K562 (cell line): ENCODE data around the gene CRTAP. TPM values are rescaled to one million over a fixed set of nuclear protein-coding genes. Genes with fewer than 3 reads are reported as not detected.

Source experiments
- ATAC-seq: fragments of 200-7000 bp; cut with Tn5 transposase; 3 replicates; pipeline ENCODE4 v1.9.1; 2020; ENCODE audit warnings: moderate library complexity
- BruUV-seq: library from RNA; stranded (reverse); fragments of 400-500 nt; replicated peaks from 2 replicates; lab custom pipeline; 2021; lab: Mats Ljungman, UMichigan
- CTCF ChIA-PET: fragments of 300-600 bp; formaldehyde crosslinking; extraction: SDS; loops from one replicate; lab custom pipeline; 2021; ENCODE audit warnings: low intra/inter-chr PET ratio; lab: Yijun Ruan, JAX
- POLR2A ChIA-PET: fragments of 300-600, 350-650 bp; sonication (Branson Sonifier 250); formaldehyde crosslinking; extraction: SDS; loops from one replicate; lab custom pipeline; 2021; ENCODE audit warnings: antibody characterized with exemption, inconsistent platforms; lab: Yijun Ruan, JAX
- DNase-seq, 4 experiments: peaks; one replicate each; pipeline versions ENCODE4 v3.0.0 to v3.0.0-alpha.2; 2011 to 2018; ENCODE audit warnings: low spot score in 3 of 4, mixed read lengths in 3 of 4; ENCODE audit errors: extremely low read depth in 1 of 4
- FAIRE-seq: peaks from 2 replicates; lab custom pipeline; 2011; peaks lifted over from hg19 to GRCh38; lab: Jason Lieb, UNC
- H2AFZ ChIP-seq: 2 replicates; pipeline ENCODE4 v1.6.0; 2011; ENCODE audit warnings: low read depth, low read length, control low read depth, inconsistent platforms
- H3K27ac ChIP-seq: fragments of 200-600 bp; 3 replicates; pipeline ENCODE4 v1.8.0; 2011; ENCODE audit warnings: low read depth, mild to moderate bottlenecking, control low read depth, inconsistent platforms, low read length, moderate library complexity, mixed read lengths; ENCODE audit errors: extremely low read depth
- H3K27me3 ChIP-seq, 2 experiments: fragments of 300-600 bp in 1 of 2; 2 replicates in 1 of 2; 3 replicates in 1 of 2; pipeline versions ENCODE4 v1.6.0 to v1.8.0; 2011; ENCODE audit warnings: inconsistent platforms in 2 of 2, low read length in 2 of 2, mild to moderate bottlenecking in 1 of 2, mixed read lengths in 1 of 2, moderate library complexity in 1 of 2; ENCODE audit not compliant: control insufficient read depth in 2 of 2, insufficient read depth in 2 of 2
- H3K36me3 ChIP-seq: fragments of 300-600 bp; 3 replicates; pipeline ENCODE4 v1.8.0; 2011; ENCODE audit warnings: mild to moderate bottlenecking, low read length, inconsistent platforms; ENCODE audit not compliant: control insufficient read depth, insufficient read depth
- H3K4me1 ChIP-seq, 2 experiments: fragments of 200-600 bp in 1 of 2; replicated peaks in 1 of 2; 2 replicates in 1 of 2; 3 replicates in 1 of 2; pipeline versions ENCODE4 v1.5.1 to v1.8.0; 2011; ENCODE audit warnings: inconsistent platforms in 2 of 2, low read length in 2 of 2, mild to moderate bottlenecking in 1 of 2, mixed read lengths in 1 of 2, moderate library complexity in 1 of 2; ENCODE audit not compliant: control insufficient read depth in 2 of 2, insufficient read depth in 2 of 2
- H3K4me2 ChIP-seq: 2 replicates; pipeline ENCODE4 v1.6.1; 2011; ENCODE audit warnings: low read length, control low read depth, inconsistent platforms, mixed read lengths; ENCODE audit not compliant: insufficient read depth
- H3K4me3 ChIP-seq: fragments of 200-600 bp; sonication (generic), shearing (Covaris generic); 2 replicates; pipeline ENCODE4 v1.5.1; 2016; ENCODE audit warnings: control low read depth, inconsistent platforms
- H3K79me2 ChIP-seq: fragments of 200-600 bp; 3 replicates; pipeline ENCODE4 v1.8.0; 2011; ENCODE audit warnings: low read length, inconsistent platforms; ENCODE audit not compliant: control insufficient read depth, insufficient read depth
- H3K9ac ChIP-seq, 2 experiments: 2 replicates each; pipeline versions ENCODE4 v1.6.0 to v1.6.1; 2011; ENCODE audit warnings: low read depth in 2 of 2, low read length in 2 of 2, control low read depth in 1 of 2, inconsistent platforms in 1 of 2, mild to moderate bottlenecking in 1 of 2, mixed read lengths in 1 of 2; ENCODE audit not compliant: insufficient read depth in 1 of 2
- H3K9me1 ChIP-seq: one replicate; pipeline ENCODE4 v1.6.0; 2011; ENCODE audit warnings: inconsistent platforms, mild to moderate bottlenecking, low read length, moderate library complexity; ENCODE audit not compliant: control insufficient read depth, insufficient read depth
- H3K9me3 ChIP-seq: replicated peaks from 2 replicates; pipeline ENCODE4 v1.5.1; 2011; ENCODE audit warnings: low read depth, low read length, inconsistent platforms; ENCODE audit not compliant: control insufficient read depth, insufficient read depth
- H4K20me1 ChIP-seq: replicated peaks from 2 replicates; pipeline ENCODE4 v1.6.1; 2011; ENCODE audit warnings: low read length, inconsistent platforms, mixed read lengths; ENCODE audit not compliant: control insufficient read depth, insufficient read depth
- WGBS: fragments of 100-300 bp; shearing (Covaris generic); methylation state at CpG from one replicate; pipeline ENCODE4 v1.1.6; 2016; ENCODE audit warnings: low coverage, mixed read lengths; ENCODE audit not compliant: insufficient coverage; ENCODE audit errors: missing lambda C conversion rate; 5-methylcytosine and 5-hydroxymethylcytosine counted together
- in situ Hi-C: fragments of 300-500 bp; cut with MboI; formaldehyde crosslinking; loops from 4 replicates; pipeline ENCODE4 v1.15.0; 2018; ENCODE audit warnings: inconsistent platforms, mixed read lengths
- intact Hi-C: fragments of 100-400 bp; cut with micrococcal nuclease; formaldehyde crosslinking; loops from 2 replicates; pipeline ENCODE4 v1.14.2; 2022
- polyA plus RNA-seq, 8 experiments: library from polyadenylated mRNA; depleted of rRNA in 4 of 8; stranded (reverse) in 5 of 8; unstranded in 3 of 8; fragments of >200 nt; fragmentation: Nextera tagmentation in 2 of 8; fragmentation: Illumina TruSeq in 1 of 8; extraction: Ambion mirVana in 2 of 8; extraction: Trizol in 1 of 8; gene quantifications; 2 replicates each; pipeline versions ENCODE4 v1.2.1 to v1.2.3, GENCODE V29; 2011 to 2014; ENCODE audit warnings: inconsistent platforms in 1 of 8, missing spikeins in 1 of 8
- total RNA-seq, 7 experiments: library from RNA; depleted of rRNA in 6 of 7; stranded (reverse); fragments of >200 nt in 6 of 7; fragmentation: Illumina TruSeq in 2 of 7; extraction: Trizol in 2 of 7; gene quantifications; 2 replicates each; pipeline versions ENCODE4 v1.2.1 to v1.2.3, GENCODE V29; 2011 to 2021; ENCODE audit warnings: low replicate concordance in 1 of 7
- TF ChIP-seq, protein P1 (sequence below): sonication (generic); formaldehyde crosslinking; IDR thresholded peaks from 2 replicates; pipeline ENCODE4 v1.8.1; 2023; ENCODE audit warnings: missing genetic modification reagents, mild to moderate bottlenecking, borderline replicate concordance
- TF ChIP-seq, protein P2 (sequence below): fragments of 450-650 bp; IDR thresholded peaks from 2 replicates; pipeline ENCODE4 v1.6.1; 2018; ENCODE audit warnings: mild to moderate bottlenecking, low read depth; ENCODE audit not compliant: partially characterized antibody
- TF ChIP-seq, protein P3 (sequence below), 2 experiments: fragments of 450-650 bp; IDR thresholded peaks; 2 replicates each; pipeline ENCODE4 v1.6.1; 2018; ENCODE audit warnings: mild to moderate bottlenecking in 2 of 2, low read depth in 1 of 2; ENCODE audit not compliant: partially characterized antibody in 2 of 2
- TF ChIP-seq, protein P4 (sequence below): IDR thresholded peaks from 2 replicates; pipeline ENCODE4 v1.6.1; 2016; ENCODE audit warnings: missing genetic modification characterization, missing compliant biosample characterization
- TF ChIP-seq, protein P5 (sequence below): fragments of 450-650 bp; formaldehyde crosslinking; IDR thresholded peaks from 2 replicates; pipeline ENCODE4 v1.4.0; 2022; ENCODE audit warnings: mild to moderate bottlenecking, moderate library complexity

Gene CRTAP
- total and polyA plus RNA-seq, 9 of the 15 experiments (the other 6 are each of a cell fraction or from before 2014, with no cell fraction given): 10.0 to 121 (median 53.0) TPM

DNA sequence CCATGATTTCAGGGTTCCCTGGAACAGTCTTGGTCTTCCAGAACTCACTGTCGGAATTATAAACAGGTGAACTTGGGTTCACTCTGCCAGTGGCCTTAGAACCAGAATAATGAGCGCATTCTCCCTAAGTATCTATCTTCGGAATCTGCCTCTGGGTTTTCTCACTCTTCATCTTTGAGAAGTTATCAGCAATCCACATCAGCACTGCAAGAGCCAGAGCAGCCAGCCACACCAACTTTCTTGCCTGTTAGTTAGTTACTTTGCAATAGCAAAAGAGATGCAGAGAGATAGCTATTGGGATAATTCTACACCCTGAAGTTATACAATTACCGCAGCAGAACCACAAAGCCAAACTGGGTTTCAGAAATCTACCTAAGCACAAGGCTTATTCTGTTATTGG lies 42.6 kb upstream of the CRTAP start:
- Histone ChIP-seq H3K4me3 (no peak overlapping the region), H3K27me3 (no peaks in the 10 kb centered on the region), H3K36me3 (peaks cover 46% of the 10 kb centered on the region; the same call in 2 of the 3 replicates), H3K9me3 (no peaks in the 10 kb centered on the region), H3K4me1 (peaks cover 3 to 16% of the 10 kb centered on the region in 2 experiments; a peak in 4 of 5 replicates), H2AFZ (no peak overlapping the region), H3K27ac (no peak overlapping the region), H3K79me2 (peaks cover 7% of the 10 kb centered on the region; the same call in 2 of the 3 replicates), H3K9me1 (no peaks in the 10 kb centered on the region), H3K4me2 (no peak overlapping the region), H3K9ac (no peak overlapping the region), H4K20me1 (peaks cover 3% of the 10 kb centered on the region; the same call in 1 of the 2 replicates)
- BruUV-seq: no TSS peak
- POLR2A ChIA-PET: interaction anchor here (0.6 to 1.8 kb wide), 3 partner anchors 10 to 295 kb away, joined by 3 to 10 read pairs (median 4); no protein-coding TSS in a partner anchor
- intact Hi-C loops: loop anchor here (10.0 kb wide), 1 partner anchor 556 kb away; no protein-coding TSS in a partner anchor
- CTCF ChIA-PET: no interaction called here
- in situ Hi-C loops: loop anchor here (5.0 kb wide), 1 partner anchor 119 kb away; the partner anchor contains the start of gene CCR4
- DNase-seq (no peak), FAIRE-seq (no peak), ATAC-seq (no peak)
- 80% methylated on average over 4 of the region's 4 CpGs for WGBS
- TF ChIP-seq, protein P1, sequence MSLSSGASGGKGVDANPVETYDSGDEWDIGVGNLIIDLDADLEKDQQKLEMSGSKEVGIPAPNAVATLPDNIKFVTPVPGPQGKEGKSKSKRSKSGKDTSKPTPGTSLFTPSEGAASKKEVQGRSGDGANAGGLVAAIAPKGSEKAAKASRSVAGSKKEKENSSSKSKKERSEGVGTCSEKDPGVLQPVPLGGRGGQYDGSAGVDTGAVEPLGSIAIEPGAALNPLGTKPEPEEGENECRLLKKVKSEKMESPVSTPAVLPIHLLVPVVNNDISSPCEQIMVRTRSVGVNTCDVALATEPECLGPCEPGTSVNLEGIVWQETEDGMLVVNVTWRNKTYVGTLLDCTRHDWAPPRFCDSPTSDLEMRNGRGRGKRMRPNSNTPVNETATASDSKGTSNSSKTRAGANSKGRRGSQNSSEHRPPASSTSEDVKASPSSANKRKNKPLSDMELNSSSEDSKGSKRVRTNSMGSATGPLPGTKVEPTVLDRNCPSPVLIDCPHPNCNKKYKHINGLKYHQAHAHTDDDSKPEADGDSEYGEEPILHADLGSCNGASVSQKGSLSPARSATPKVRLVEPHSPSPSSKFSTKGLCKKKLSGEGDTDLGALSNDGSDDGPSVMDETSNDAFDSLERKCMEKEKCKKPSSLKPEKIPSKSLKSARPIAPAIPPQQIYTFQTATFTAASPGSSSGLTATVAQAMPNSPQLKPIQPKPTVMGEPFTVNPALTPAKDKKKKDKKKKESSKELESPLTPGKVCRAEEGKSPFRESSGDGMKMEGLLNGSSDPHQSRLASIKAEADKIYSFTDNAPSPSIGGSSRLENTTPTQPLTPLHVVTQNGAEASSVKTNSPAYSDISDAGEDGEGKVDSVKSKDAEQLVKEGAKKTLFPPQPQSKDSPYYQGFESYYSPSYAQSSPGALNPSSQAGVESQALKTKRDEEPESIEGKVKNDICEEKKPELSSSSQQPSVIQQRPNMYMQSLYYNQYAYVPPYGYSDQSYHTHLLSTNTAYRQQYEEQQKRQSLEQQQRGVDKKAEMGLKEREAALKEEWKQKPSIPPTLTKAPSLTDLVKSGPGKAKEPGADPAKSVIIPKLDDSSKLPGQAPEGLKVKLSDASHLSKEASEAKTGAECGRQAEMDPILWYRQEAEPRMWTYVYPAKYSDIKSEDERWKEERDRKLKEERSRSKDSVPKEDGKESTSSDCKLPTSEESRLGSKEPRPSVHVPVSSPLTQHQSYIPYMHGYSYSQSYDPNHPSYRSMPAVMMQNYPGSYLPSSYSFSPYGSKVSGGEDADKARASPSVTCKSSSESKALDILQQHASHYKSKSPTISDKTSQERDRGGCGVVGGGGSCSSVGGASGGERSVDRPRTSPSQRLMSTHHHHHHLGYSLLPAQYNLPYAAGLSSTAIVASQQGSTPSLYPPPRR (CRISPR knock-in tag): no peak
- TF ChIP-seq, protein P2, sequence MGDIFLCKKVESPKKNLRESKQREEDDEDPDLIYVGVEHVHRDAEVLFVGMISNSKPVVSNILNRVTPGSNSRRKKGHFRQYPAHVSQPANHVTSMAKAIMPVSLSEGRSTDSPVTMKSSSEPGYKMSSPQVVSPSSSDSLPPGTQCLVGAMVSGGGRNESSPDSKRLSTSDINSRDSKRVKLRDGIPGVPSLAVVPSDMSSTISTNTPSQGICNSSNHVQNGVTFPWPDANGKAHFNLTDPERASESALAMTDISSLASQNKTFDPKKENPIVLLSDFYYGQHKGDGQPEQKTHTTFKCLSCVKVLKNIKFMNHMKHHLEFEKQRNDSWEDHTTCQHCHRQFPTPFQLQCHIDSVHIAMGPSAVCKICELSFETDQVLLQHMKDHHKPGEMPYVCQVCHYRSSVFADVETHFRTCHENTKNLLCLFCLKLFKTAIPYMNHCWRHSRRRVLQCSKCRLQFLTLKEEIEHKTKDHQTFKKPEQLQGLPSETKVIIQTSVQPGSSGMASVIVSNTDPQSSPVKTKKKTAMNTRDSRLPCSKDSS: no peak
- TF ChIP-seq, protein P3, sequence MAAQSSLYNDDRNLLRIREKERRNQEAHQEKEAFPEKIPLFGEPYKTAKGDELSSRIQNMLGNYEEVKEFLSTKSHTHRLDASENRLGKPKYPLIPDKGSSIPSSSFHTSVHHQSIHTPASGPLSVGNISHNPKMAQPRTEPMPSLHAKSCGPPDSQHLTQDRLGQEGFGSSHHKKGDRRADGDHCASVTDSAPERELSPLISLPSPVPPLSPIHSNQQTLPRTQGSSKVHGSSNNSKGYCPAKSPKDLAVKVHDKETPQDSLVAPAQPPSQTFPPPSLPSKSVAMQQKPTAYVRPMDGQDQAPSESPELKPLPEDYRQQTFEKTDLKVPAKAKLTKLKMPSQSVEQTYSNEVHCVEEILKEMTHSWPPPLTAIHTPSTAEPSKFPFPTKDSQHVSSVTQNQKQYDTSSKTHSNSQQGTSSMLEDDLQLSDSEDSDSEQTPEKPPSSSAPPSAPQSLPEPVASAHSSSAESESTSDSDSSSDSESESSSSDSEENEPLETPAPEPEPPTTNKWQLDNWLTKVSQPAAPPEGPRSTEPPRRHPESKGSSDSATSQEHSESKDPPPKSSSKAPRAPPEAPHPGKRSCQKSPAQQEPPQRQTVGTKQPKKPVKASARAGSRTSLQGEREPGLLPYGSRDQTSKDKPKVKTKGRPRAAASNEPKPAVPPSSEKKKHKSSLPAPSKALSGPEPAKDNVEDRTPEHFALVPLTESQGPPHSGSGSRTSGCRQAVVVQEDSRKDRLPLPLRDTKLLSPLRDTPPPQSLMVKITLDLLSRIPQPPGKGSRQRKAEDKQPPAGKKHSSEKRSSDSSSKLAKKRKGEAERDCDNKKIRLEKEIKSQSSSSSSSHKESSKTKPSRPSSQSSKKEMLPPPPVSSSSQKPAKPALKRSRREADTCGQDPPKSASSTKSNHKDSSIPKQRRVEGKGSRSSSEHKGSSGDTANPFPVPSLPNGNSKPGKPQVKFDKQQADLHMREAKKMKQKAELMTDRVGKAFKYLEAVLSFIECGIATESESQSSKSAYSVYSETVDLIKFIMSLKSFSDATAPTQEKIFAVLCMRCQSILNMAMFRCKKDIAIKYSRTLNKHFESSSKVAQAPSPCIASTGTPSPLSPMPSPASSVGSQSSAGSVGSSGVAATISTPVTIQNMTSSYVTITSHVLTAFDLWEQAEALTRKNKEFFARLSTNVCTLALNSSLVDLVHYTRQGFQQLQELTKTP (IDR thresholded peaks at IDR 0.05; ENCODE audit: low read depth in 1 of 2, partially characterized antibody in 2 of 2): no peak
- TF ChIP-seq, protein P4, sequence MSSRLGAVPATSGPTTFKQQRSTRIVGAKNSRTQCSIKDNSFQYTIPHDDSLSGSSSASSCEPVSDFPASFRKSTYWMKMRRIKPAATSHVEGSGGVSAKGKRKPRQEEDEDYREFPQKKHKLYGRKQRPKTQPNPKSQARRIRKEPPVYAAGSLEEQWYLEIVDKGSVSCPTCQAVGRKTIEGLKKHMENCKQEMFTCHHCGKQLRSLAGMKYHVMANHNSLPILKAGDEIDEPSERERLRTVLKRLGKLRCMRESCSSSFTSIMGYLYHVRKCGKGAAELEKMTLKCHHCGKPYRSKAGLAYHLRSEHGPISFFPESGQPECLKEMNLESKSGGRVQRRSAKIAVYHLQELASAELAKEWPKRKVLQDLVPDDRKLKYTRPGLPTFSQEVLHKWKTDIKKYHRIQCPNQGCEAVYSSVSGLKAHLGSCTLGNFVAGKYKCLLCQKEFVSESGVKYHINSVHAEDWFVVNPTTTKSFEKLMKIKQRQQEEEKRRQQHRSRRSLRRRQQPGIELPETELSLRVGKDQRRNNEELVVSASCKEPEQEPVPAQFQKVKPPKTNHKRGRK: no peak
- TF ChIP-seq, protein P5, sequence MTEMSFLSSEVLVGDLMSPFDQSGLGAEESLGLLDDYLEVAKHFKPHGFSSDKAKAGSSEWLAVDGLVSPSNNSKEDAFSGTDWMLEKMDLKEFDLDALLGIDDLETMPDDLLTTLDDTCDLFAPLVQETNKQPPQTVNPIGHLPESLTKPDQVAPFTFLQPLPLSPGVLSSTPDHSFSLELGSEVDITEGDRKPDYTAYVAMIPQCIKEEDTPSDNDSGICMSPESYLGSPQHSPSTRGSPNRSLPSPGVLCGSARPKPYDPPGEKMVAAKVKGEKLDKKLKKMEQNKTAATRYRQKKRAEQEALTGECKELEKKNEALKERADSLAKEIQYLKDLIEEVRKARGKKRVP (CRISPR knock-in tag): no peak
